HUES6 (cell line): ENCODE data around the gene ARID5B.
"Not testable (repeated sequence)": the region's sequence is repeated elsewhere in the genome, so short reads cannot be mapped to it uniquely, and the experiment has no call there.

ENCODE experiments used
- H3K27ac ChIP-seq: 2 replicates; pipeline ENCODE4 v1.7.0; 2013; ENCODE audit warnings: low read depth, mild to moderate bottlenecking, low read length, inconsistent platforms
- H3K27me3 ChIP-seq: 2 replicates; pipeline ENCODE4 v1.6.1; 2013; ENCODE audit warnings: low read length; ENCODE audit not compliant: control insufficient read depth, insufficient read depth
- H3K36me3 ChIP-seq: 2 replicates; pipeline ENCODE4 v1.6.1; 2013; ENCODE audit warnings: low read length; ENCODE audit not compliant: control insufficient read depth, insufficient read depth
- H3K4me1 ChIP-seq: 2 replicates; pipeline ENCODE4 v1.6.1; 2013; ENCODE audit warnings: low read length; ENCODE audit not compliant: control insufficient read depth, insufficient read depth
- H3K4me3 ChIP-seq: 2 replicates; pipeline ENCODE4 v1.5.1; 2013; ENCODE audit warnings: low read depth, low read length
- H3K9ac ChIP-seq: one replicate; pipeline ENCODE4 v1.6.1; 2013; ENCODE audit warnings: mild to moderate bottlenecking, low read length
- H3K9me3 ChIP-seq: 2 replicates; pipeline ENCODE4 v1.6.1; 2013; ENCODE audit warnings: low read depth, low read length; ENCODE audit not compliant: control insufficient read depth, insufficient read depth

Gene ARID5B

GRCh38 chr10:61970182-61971002 is 68.9 kb downstream of the ARID5B start:
- H3K9me3 ChIP-seq = no peaks in the 10 kb centered on the region
- no peak overlapping the region for H3K27ac ChIP-seq
- no peak overlapping the region for H3K9ac ChIP-seq
- no peak overlapping the region for H3K4me3 ChIP-seq
- no peaks in the 10 kb centered on the region for H3K4me1 ChIP-seq
- no peaks in the 10 kb centered on the region for H3K27me3 ChIP-seq
- no peaks in the 10 kb centered on the region for H3K36me3 ChIP-seq

GRCh38 chr10:61971003-61971325 is 69.5 kb downstream of the ARID5B start:
- Histone ChIP-seq H3K4me1 (no peaks in the 10 kb centered on the region), H3K9me3 (no peaks in the 10 kb centered on the region), H3K9ac (no peak overlapping the region), H3K27me3 (no peaks in the 10 kb centered on the region), H3K4me3 (no peak overlapping the region), H3K27ac (no peak overlapping the region), H3K36me3 (no peaks in the 10 kb centered on the region)

- H3K9me3 ChIP-seq = no peaks in the 10 kb centered on the region
- no peaks in the 10 kb centered on the region for H3K4me1 ChIP-seq
- no peak overlapping the region for H3K4me3 ChIP-seq
- no peaks in the 10 kb centered on the region for H3K36me3 ChIP-seq
- H3K9ac ChIP-seq = no peak overlapping the region
- no peak overlapping the region for H3K27ac ChIP-seq
- no peaks in the 10 kb centered on the region for H3K27me3 ChIP-seq
Observed at GRCh38 chr10:61973169-61973568, 71.7 kb downstream of the ARID5B start.

- no peak overlapping the region for H3K4me3 ChIP-seq
- no peak overlapping the region for H3K9ac ChIP-seq
- no peaks in the 10 kb centered on the region for H3K36me3 ChIP-seq
- no peaks in the 10 kb centered on the region for H3K9me3 ChIP-seq
- H3K27me3 ChIP-seq = no peaks in the 10 kb centered on the region
- H3K27ac ChIP-seq = no peak overlapping the region
- no peaks in the 10 kb centered on the region for H3K4me1 ChIP-seq
Observed at GRCh38 chr10:61973906-61974305, 72.4 kb downstream of the ARID5B start.

GRCh38 chr10:61974601-61975390 is 73.3 kb downstream of the ARID5B start:
- no peaks in the 10 kb centered on the region for H3K36me3 ChIP-seq
- H3K9me3 ChIP-seq = no peaks in the 10 kb centered on the region
- no peak overlapping the region for H3K9ac ChIP-seq
- no peaks in the 10 kb centered on the region for H3K4me1 ChIP-seq
- H3K4me3 ChIP-seq = no peak overlapping the region
- H3K27ac ChIP-seq = no peak overlapping the region
- no peaks in the 10 kb centered on the region for H3K27me3 ChIP-seq

GRCh38 chr10:61975391-61975932 is 74.0 kb downstream of the ARID5B start:
- no peaks in the 10 kb centered on the region for H3K4me1 ChIP-seq
- H3K9me3 ChIP-seq = no peaks in the 10 kb centered on the region
- no peaks in the 10 kb centered on the region for H3K36me3 ChIP-seq
- no peak overlapping the region for H3K4me3 ChIP-seq
- H3K9ac ChIP-seq = no peak overlapping the region
- H3K27me3 ChIP-seq = no peaks in the 10 kb centered on the region
- no peak overlapping the region for H3K27ac ChIP-seq

GRCh38 chr10:61976951-61977721 is 75.6 kb downstream of the ARID5B start:
- H3K9me3 ChIP-seq, H3K4me1 ChIP-seq: not testable (repeated sequence)

GRCh38 chr10:61978965-61979364 is 77.5 kb downstream of the ARID5B start:
- H3K36me3 ChIP-seq = no peaks in the 10 kb centered on the region
- H3K27ac ChIP-seq = no peak overlapping the region
- H3K9ac ChIP-seq = no peak overlapping the region
- no peak overlapping the region for H3K4me3 ChIP-seq
- H3K27me3 ChIP-seq = no peaks in the 10 kb centered on the region
- H3K4me1 ChIP-seq = no peaks in the 10 kb centered on the region
- H3K9me3 ChIP-seq = no peaks in the 10 kb centered on the region

More at GRCh38 chr10:61976951-61977721, 75.6 kb downstream of the ARID5B start:
- not testable (repeated sequence) for H3K36me3 ChIP-seq, H3K27me3 ChIP-seq, H3K27ac ChIP-seq, H3K9ac ChIP-seq, H3K4me3 ChIP-seq

GRCh38 chr10:61981460-61981859 is 80.0 kb downstream of the ARID5B start:
- Histone ChIP-seq H3K9me3 (no peaks in the 10 kb centered on the region), H3K9ac (no peak overlapping the region), H3K27ac (no peak overlapping the region), H3K27me3 (no peaks in the 10 kb centered on the region), H3K36me3 (no peaks in the 10 kb centered on the region), H3K4me1 (peaks cover 13% of the 10 kb centered on the region), H3K4me3 (no peak overlapping the region)

GRCh38 chr10:61983255-61983654 is 81.8 kb downstream of the ARID5B start:
- no peaks in the 10 kb centered on the region for H3K9me3 ChIP-seq
- H3K4me1 ChIP-seq = peaks cover 30% of the 10 kb centered on the region
- H3K4me3 ChIP-seq = no peak overlapping the region
- H3K9ac ChIP-seq = no peak overlapping the region
- no peaks in the 10 kb centered on the region for H3K27me3 ChIP-seq
- H3K27ac ChIP-seq = no peak overlapping the region
- no peaks in the 10 kb centered on the region for H3K36me3 ChIP-seq
